SU-DHL-6 (cell line): Measurements from ENCODE around the gene DYNC1H1.

Experiments used
- H2AFZ ChIP-seq: fragments of 200-600 bp; sonication (generic); 2 replicates; pipeline ENCODE4 v1.6.1; 2014; ENCODE audit warnings: low read depth, mild to moderate bottlenecking, moderate library complexity, mixed read lengths, antibody characterized with exemption, low read length; ENCODE audit not compliant: severe bottlenecking
- H3F3A ChIP-seq: fragments of 200-600 bp; shearing (Covaris generic); 2 replicates; pipeline ENCODE4 v1.6.0; 2016; ENCODE audit warnings: antibody characterized with exemption, mild to moderate bottlenecking; ENCODE audit not compliant: insufficient read depth
- H3K27ac ChIP-seq: fragments of 200-600 bp; sonication (generic); 2 replicates; pipeline ENCODE4 v1.5.1; 2016; ENCODE audit warnings: low read depth, mild to moderate bottlenecking, low read length, moderate library complexity, mixed read lengths
- H3K27me3 ChIP-seq: fragments of 200-600 bp; sonication (generic), shearing (Covaris generic); 2 replicates; pipeline ENCODE4 v1.6.0; 2014; ENCODE audit warnings: mild to moderate bottlenecking, low read length
- H3K36me3 ChIP-seq: fragments of 200-600 bp; sonication (generic); 2 replicates; pipeline ENCODE4 v1.6.1; 2014; ENCODE audit warnings: mild to moderate bottlenecking, low read length, mixed read lengths
- H3K4me2 ChIP-seq: fragments of 300-600, 200-600 bp; shearing (Covaris generic), sonication (generic); 2 replicates; pipeline ENCODE4 v1.6.0; 2014; ENCODE audit warnings: low read length, low read depth, mild to moderate bottlenecking; ENCODE audit not compliant: poor library complexity, severe bottlenecking
- H3K4me3 ChIP-seq: fragments of 200-600 bp; sonication (generic); 2 replicates; pipeline ENCODE4 v1.5.1; 2014; ENCODE audit warnings: antibody characterized with exemption, low read length, mild to moderate bottlenecking, mixed read lengths; ENCODE audit not compliant: insufficient read depth, poor library complexity, severe bottlenecking
- H3K79me2 ChIP-seq: fragments of 200-600 bp; sonication (generic); 2 replicates; pipeline ENCODE4 v1.6.1; 2014; ENCODE audit warnings: mild to moderate bottlenecking, low read length, moderate library complexity; ENCODE audit not compliant: insufficient read depth
- H3K9ac ChIP-seq: fragments of 200-600 bp; sonication (generic); 2 replicates; pipeline ENCODE4 v1.7.0; 2014; ENCODE audit warnings: mild to moderate bottlenecking, low read length
- H3K9me2 ChIP-seq: fragments of 200-600 bp; sonication (generic); replicated peaks from 2 replicates; pipeline ENCODE4 v1.6.1; 2014; ENCODE audit warnings: low read length; ENCODE audit not compliant: insufficient read depth
- H3K9me3 ChIP-seq: fragments of 200-600 bp; sonication (generic); 2 replicates; pipeline ENCODE4 v1.6.1; 2014; ENCODE audit warnings: low read length, mixed read lengths; ENCODE audit not compliant: insufficient read depth
- H4K20me1 ChIP-seq: fragments of 200-600 bp; sonication (generic); 2 replicates; pipeline ENCODE4 v1.6.1; 2014; ENCODE audit warnings: low read depth, mild to moderate bottlenecking, antibody characterized with exemption, low read length, moderate library complexity, mixed read lengths
- CTCF ChIP-seq: fragments of 200-600 bp; sonication (generic); IDR thresholded peaks from one replicate; pipeline ENCODE4 v1.5.1; 2017; ENCODE audit warnings: antibody characterized with exemption, mild to moderate bottlenecking, low read length, moderate library complexity; ENCODE audit not compliant: insufficient read depth, poor library complexity, severe bottlenecking
- EZH2phosphoT487 ChIP-seq: fragments of 200-600 bp; sonication (generic), shearing (Covaris generic); conservative IDR thresholded peaks from 2 replicates; pipeline ENCODE4 v1.6.1; 2018; ENCODE audit warnings: mild to moderate bottlenecking, antibody characterized with exemption, low read length, moderate library complexity, mixed read lengths

The DYNC1H1 gene

DNA sequence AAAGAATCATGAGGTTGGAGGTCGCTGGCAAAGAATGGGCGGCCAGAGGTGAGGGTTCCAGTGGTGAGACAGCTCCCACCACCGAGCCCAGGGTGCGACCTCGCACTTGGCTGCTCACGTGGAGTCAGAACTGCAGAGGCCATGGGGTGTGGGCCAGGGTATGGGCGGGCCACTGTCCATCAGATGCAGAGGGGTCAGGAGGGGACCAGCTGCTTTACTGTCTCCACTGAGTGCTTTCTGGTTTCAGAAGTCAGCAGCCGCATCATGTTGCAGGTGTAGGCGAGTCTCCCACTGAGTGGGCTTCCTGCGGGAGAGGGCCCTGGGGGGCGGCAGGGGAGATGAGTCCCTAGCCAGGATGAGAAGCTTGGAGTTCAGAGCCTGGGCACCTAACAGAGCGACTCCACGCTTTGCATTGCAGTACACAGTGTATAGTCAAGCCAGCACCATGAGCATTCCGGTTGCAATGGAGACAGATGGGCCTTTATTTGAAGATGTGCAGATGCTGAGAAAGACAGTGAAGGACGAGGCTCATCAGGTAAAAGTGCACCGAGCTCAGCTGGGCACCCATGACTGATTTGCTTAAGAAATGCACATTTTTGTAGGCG is 46.9 kb upstream of the DYNC1H1 start:
- H3K27me3 ChIP-seq, result no peaks in the 10 kb centered on the region

GRCh38 chr14:101918065-101918989 is 46.0 kb upstream of the DYNC1H1 start:
- H3K4me3 ChIP-seq, result no peak overlapping the region
- no peak overlapping the region for H3K27ac ChIP-seq
- H3K36me3 ChIP-seq, result peaks cover 6% of the 10 kb centered on the region; the same call in 1 of the 2 replicates
- no peak overlapping the region for H2AFZ ChIP-seq
- H3K9ac ChIP-seq, result no peak overlapping the region
- H3K4me2 ChIP-seq, result no peak overlapping the region
- no peaks in the 10 kb centered on the region for H3K9me2 ChIP-seq
- 0 out of 2 replicates have a peak, but pooled peaks cover 4% of the 10 kb centered on the region for H3F3A ChIP-seq
- H4K20me1 ChIP-seq, result no peaks in the 10 kb centered on the region
- H3K9me3 ChIP-seq, result no peaks in the 10 kb centered on the region
- TF ChIP-seq EZH2phosphoT487, result no peak
- TF ChIP-seq CTCF, result no peak
- H3K79me2 ChIP-seq, result no peaks in the 10 kb centered on the region
- no peaks in the 10 kb centered on the region for H3K27me3 ChIP-seq

More for the DNA sequence above, 46.9 kb upstream of the DYNC1H1 start:
- Histone ChIP-seq H4K20me1 (no peaks in the 10 kb centered on the region), H3K4me2 (no peak overlapping the region), H3K9me2 (no peaks in the 10 kb centered on the region), H3K36me3 (peaks cover 7% of the 10 kb centered on the region; the same call in 1 of the 2 replicates), H3K27ac (no peak overlapping the region), H3K4me3 (no peak overlapping the region), H3K9me3 (no peaks in the 10 kb centered on the region), H3K79me2 (no peaks in the 10 kb centered on the region), H3K9ac (no peak overlapping the region), H3F3A (no peaks in the 10 kb centered on the region), H2AFZ (no peak overlapping the region)
- TF ChIP-seq EZH2phosphoT487 (no peak), CTCF (no peak)

DNA sequence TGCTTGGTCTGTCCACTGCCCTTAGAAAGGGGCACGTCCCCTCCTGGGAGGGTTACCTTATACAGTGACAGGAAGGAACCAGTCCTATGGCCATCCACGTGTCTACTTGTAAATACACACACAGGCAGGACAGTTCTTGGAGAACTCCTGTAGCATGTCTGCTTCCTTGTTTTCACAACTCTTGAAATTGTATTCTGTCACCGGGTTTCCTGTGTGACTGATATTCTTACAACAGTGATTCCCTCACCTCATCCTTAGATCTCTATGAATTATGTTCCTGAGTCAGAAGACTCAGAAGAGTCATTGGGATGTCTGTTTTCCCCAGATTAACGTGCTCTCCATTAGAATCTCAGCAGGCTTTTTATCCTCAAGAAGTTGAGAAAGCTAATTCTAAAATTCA is 44.1 kb upstream of the DYNC1H1 start:
- no peak overlapping the region for H3K4me3 ChIP-seq
- peaks cover 7% of the 10 kb centered on the region; the same call in 1 of the 2 replicates for H3F3A ChIP-seq
- H3K9me2 ChIP-seq, result no peaks in the 10 kb centered on the region
- peaks cover 7% of the 10 kb centered on the region; the same call in 1 of the 2 replicates for H3K36me3 ChIP-seq
- no peaks in the 10 kb centered on the region for H4K20me1 ChIP-seq
- no peaks in the 10 kb centered on the region for H3K9me3 ChIP-seq
- no peaks in the 10 kb centered on the region for H3K79me2 ChIP-seq
- no peak overlapping the region for H3K4me2 ChIP-seq
- H3K27ac ChIP-seq, result no peak overlapping the region
- H2AFZ ChIP-seq, result no peak overlapping the region
- H3K27me3 ChIP-seq, result no peaks in the 10 kb centered on the region
- H3K9ac ChIP-seq, result no peak overlapping the region
- TF ChIP-seq CTCF (no peak), EZH2phosphoT487 (no peak)
